Right lobe of liver (tissue), 6 donors: Measurements from ENCODE around the gene ACAP2. TPM values are rescaled to one million over a fixed set of nuclear protein-coding genes. Genes with fewer than 3 reads are reported as not detected.

Experiments used
- ATAC-seq, 4 donors: fragments of 200-7000 bp; cut with Tn5 transposase; one replicate each; pipeline ENCODE4 v1.9.1; 2020; ENCODE audit warnings: mild to moderate bottlenecking in 4 of 4, moderate library complexity in 4 of 4
- DNase-seq, 3 donors: peaks; one replicate each; pipeline ENCODE4 v3.0.0-alpha.2; 2020
- H3K27ac ChIP-seq, 3 donors: fragments of 200-600 bp; one replicate each; pipeline ENCODE4 v1.8.0; 2022
- H3K27me3 ChIP-seq, 2 donors: fragments of 200-600 bp; one replicate each; pipeline ENCODE4 v1.8.0; 2022
- H3K36me3 ChIP-seq, 4 donors: fragments of 200-600 bp; sonication (generic) in 1 of 4; one replicate each; pipeline versions ENCODE4 v1.5.1 to v1.8.0; 2017 to 2022; ENCODE audit warnings: control low read depth in 1 of 4
- H3K4me1 ChIP-seq, 4 donors: fragments of 200-600 bp; sonication (generic) in 1 of 4; one replicate each; pipeline versions ENCODE4 v1.5.1 to v1.8.0; 2017 to 2022; ENCODE audit warnings: control low read depth in 1 of 4
- H3K4me3 ChIP-seq, 3 donors: fragments of 200-600 bp; one replicate each; pipeline ENCODE4 v1.8.0; 2022
- H3K9me3 ChIP-seq, 4 donors: fragments of 200-600 bp; sonication (generic) in 1 of 4; one replicate each; pipeline versions ENCODE4 v1.5.1 to v1.8.0; 2017 to 2022; ENCODE audit warnings: control low read depth in 1 of 4
- CTCF ChIP-seq, 4 donors: fragments of 200-600 bp in 3 of 4; fragments of 450-650 bp in 1 of 4; IDR thresholded peaks; one replicate each; pipeline versions ENCODE4 v1.5.1 to v1.8.0; 2016 to 2022; ENCODE audit warnings: antibody characterized with exemption in 4 of 4, mild to moderate bottlenecking in 2 of 4
- POLR2A ChIP-seq: fragments of 450-650 bp; IDR thresholded peaks from one replicate; pipeline ENCODE4 v1.6.1; 2017; ENCODE audit warnings: antibody characterized with exemption, mild to moderate bottlenecking
- WGBS: methylation state at CpG from one replicate; pipeline ENCODE4 v1.1.6; 2018; ENCODE audit warnings: low coverage, low lambda C conversion rate; ENCODE audit not compliant: insufficient coverage; ENCODE audit errors: missing lambda C conversion rate; 5-methylcytosine and 5-hydroxymethylcytosine counted together
- intact Hi-C, 2 donors: fragments of 100-400 bp; cut with DNase I; formaldehyde crosslinking; loops; one replicate each; pipeline versions ENCODE4 v1.11.2 to v1.14.1; 2022
- total RNA-seq, 6 experiments: library from RNA; depleted of rRNA in 2 of 6; stranded (reverse); fragments of >200 nt in 2 of 6; fragmentation: NEBNext Ultra II Directional in 3 of 6; extraction: Animal tissue kit (Norgen Biotek cat#: 25700) in 3 of 6; gene quantifications; one replicate each; pipeline versions ENCODE4 v1.1.0 to v1.2.4, GENCODE V29; 2016 to 2023
- donor health status: DM: no; HTN: yes; CAD: no.
- donor health status: DM: no; HTN: no; CAD: no.
- donor health status: DM: no; HTN: no; CAD: no.
- donor health status: DM: no; HTN: yes; CAD: no.
- donor health status: DM: no; HTN: yes; CAD: no.

ACAP2 gene
- total RNA-seq, 6 experiments from 2014 or later = 15.1 to 21.7 (median 18.5) TPM

- Histone ChIP-seq H3K4me3 (no peak overlapping the region), H3K27ac (no peak overlapping the region), H3K4me1 (no peaks in the 10 kb centered on the region), H3K9me3 (no peaks in the 10 kb centered on the region), H3K27me3 (no peaks in the 10 kb centered on the region), H3K36me3 (no peaks in the 10 kb centered on the region)
- TF ChIP-seq POLR2A (no peak), CTCF (IDR thresholded peaks at IDR 0.05) (no peak)
- ATAC-seq (no peak), DNase-seq (no peak)
- intact Hi-C loops = no loop called here
- WGBS = 88% methylated on average over 2 of the region's 2 CpGs
These were observed 17.4 kb upstream of the ACAP2 start for GRCh38 chr3:195460091-195460713.

- ATAC-seq = peak; percentile 52 to 81 (median 76)
- no peak for DNase-seq
- H3K4me3 ChIP-seq = no peak overlapping the region
These were observed 15.5 kb upstream of the ACAP2 start for GRCh38 chr3:195458316-195458717.

GRCh38 chr3:195455789-195456188, 13.0 kb upstream of the ACAP2 start:
- ATAC-seq = no peak

More at GRCh38 chr3:195458316-195458717, 15.5 kb upstream of the ACAP2 start:
- intact Hi-C loops = no loop called here
- no peaks in the 10 kb centered on the region for H3K9me3 ChIP-seq
- TF ChIP-seq CTCF (IDR thresholded peaks at IDR 0.05) = no peak
- TF ChIP-seq POLR2A = no peak
- H3K27me3 ChIP-seq = no peaks in the 10 kb centered on the region
- no peaks in the 10 kb centered on the region for H3K4me1 ChIP-seq
- H3K27ac ChIP-seq = no peak overlapping the region
- H3K36me3 ChIP-seq = no peaks in the 10 kb centered on the region
- WGBS = 45% methylated on average over 2 of the region's 2 CpGs

GRCh38 chr3:195453236-195453635, 10.4 kb upstream of the ACAP2 start:
- 80% methylated on average over 3 of the region's 3 CpGs for WGBS
- Histone ChIP-seq H3K4me1 (no peaks in the 10 kb centered on the region), H3K9me3 (no peaks in the 10 kb centered on the region), H3K4me3 (no peak overlapping the region), H3K36me3 (no peaks in the 10 kb centered on the region), H3K27ac (no peak overlapping the region), H3K27me3 (no peaks in the 10 kb centered on the region)
- intact Hi-C loops = no loop called here
- TF ChIP-seq POLR2A (no peak), CTCF (IDR thresholded peaks at IDR 0.05) (no peak)
- no peak for ATAC-seq
- DNase-seq = no peak

More at GRCh38 chr3:195455789-195456188, 13.0 kb upstream of the ACAP2 start:
- Histone ChIP-seq H3K9me3 (no peaks in the 10 kb centered on the region), H3K4me1 (no peaks in the 10 kb centered on the region), H3K36me3 (no peaks in the 10 kb centered on the region), H3K4me3 (no peak overlapping the region), H3K27me3 (no peaks in the 10 kb centered on the region), H3K27ac (no peak overlapping the region)
- TF ChIP-seq CTCF (IDR thresholded peaks at IDR 0.05) = no peak
- TF ChIP-seq POLR2A = no peak
- 71% methylated on average over 5 of the region's 7 CpGs for WGBS
- intact Hi-C loops = no loop called here
- DNase-seq = no peak
